K562 (cell line): ENCODE data around the gene MORF4L1. TPM values are rescaled to one million over a fixed set of nuclear protein-coding genes. Genes with fewer than 3 reads are reported as not detected.

Source experiments
- EGR1 ChIP-seq: fragments of 450-650 bp; conservative IDR thresholded peaks from 2 replicates; pipeline ENCODE4 v1.6.1; 2017; ENCODE audit warnings: mild to moderate bottlenecking
- HMG20B ChIP-seq: fragments of 250-450 bp; sonication (Bioruptor Pico); IDR thresholded peaks from 2 replicates; pipeline ENCODE4 v1.5.0; 2021; ENCODE audit warnings: mild to moderate bottlenecking
- HNRNPH1 ChIP-seq: fragments of 200-400 bp; formaldehyde crosslinking; optimal IDR thresholded peaks from 2 replicates; pipeline ENCODE3; 2017; ENCODE audit warnings: low read depth, mild to moderate bottlenecking, low read length, moderate library complexity
- HNRNPLL ChIP-seq: fragments of 200-400 bp; formaldehyde crosslinking; IDR thresholded peaks from 2 replicates; pipeline ENCODE4 v1.6.1; 2017; ENCODE audit warnings: low read length, low read depth, mild to moderate bottlenecking; ENCODE audit not compliant: poor library complexity, severe bottlenecking
- KLF10 ChIP-seq: fragments of 250-450 bp; sonication (Bioruptor Pico); IDR thresholded peaks from 2 replicates; pipeline ENCODE4 v1.6.1; 2021; ENCODE audit warnings: matching md5 sums
- KLF6 ChIP-seq: fragments of 250-450 bp; sonication (Bioruptor Pico); IDR thresholded peaks from 2 replicates; pipeline ENCODE4 v1.4.0; 2020; ENCODE audit warnings: mild to moderate bottlenecking, moderate library complexity, borderline replicate concordance
- MAFK ChIP-seq: IDR thresholded peaks from 2 replicates; pipeline ENCODE4 v1.6.1; 2011; ENCODE audit warnings: low read length, improper control_type of control experiment
- NEUROD1 ChIP-seq: fragments of 150-350 bp; IDR thresholded peaks from 2 replicates; pipeline ENCODE4 v1.6.1; 2014; ENCODE audit warnings: borderline replicate concordance, low read length, low read depth; ENCODE audit not compliant: partially characterized antibody
- NFYB ChIP-seq: IDR thresholded peaks from 2 replicates; pipeline ENCODE4 v1.6.1; 2011; ENCODE audit warnings: mild to moderate bottlenecking, moderate library complexity; ENCODE audit not compliant: insufficient read length; ENCODE audit errors: extremely low read depth
- PML ChIP-seq: IDR thresholded peaks from 2 replicates; pipeline ENCODE4 v1.6.1; 2012; ENCODE audit warnings: low read length, inconsistent platforms
- RBM17 ChIP-seq: fragments of 200-400 bp; formaldehyde crosslinking; IDR thresholded peaks from 2 replicates; pipeline ENCODE4 v1.6.1; 2017; ENCODE audit warnings: low read depth, mild to moderate bottlenecking, low read length, borderline replicate concordance
- RBM25 ChIP-seq: fragments of 200-400 bp; formaldehyde crosslinking; IDR thresholded peaks from 2 replicates; pipeline ENCODE4 v1.6.1; 2018; ENCODE audit warnings: low read length, low read depth, moderate library complexity; ENCODE audit not compliant: severe bottlenecking
- SMAD1 ChIP-seq: fragments of 150-350 bp; IDR thresholded peaks from 2 replicates; pipeline ENCODE4 v1.6.1; 2014; ENCODE audit warnings: low read length, low read depth; ENCODE audit not compliant: partially characterized antibody
- ZNF445 ChIP-seq: fragments of 250-450 bp; sonication (Bioruptor Pico); IDR thresholded peaks from 2 replicates; pipeline ENCODE4 v1.4.0; 2020; ENCODE audit warnings: low read depth, mild to moderate bottlenecking, moderate library complexity
- ZNF77 ChIP-seq: fragments of 250-450 bp; sonication (Bioruptor Pico); IDR thresholded peaks from 2 replicates; pipeline ENCODE4 v1.5.0; 2020
- polyA plus RNA-seq, 8 experiments: library from polyadenylated mRNA; depleted of rRNA in 4 of 8; stranded (reverse) in 5 of 8; unstranded in 3 of 8; fragments of >200 nt; fragmentation: Nextera tagmentation in 2 of 8; fragmentation: Illumina TruSeq in 1 of 8; extraction: Ambion mirVana in 2 of 8; extraction: Trizol in 1 of 8; gene quantifications; 2 replicates each; pipeline versions ENCODE4 v1.2.1 to v1.2.3, GENCODE V29; 2011 to 2014; ENCODE audit warnings: inconsistent platforms in 1 of 8, missing spikeins in 1 of 8
- total RNA-seq, 7 experiments: library from RNA; depleted of rRNA in 6 of 7; stranded (reverse); fragments of >200 nt in 6 of 7; fragmentation: Illumina TruSeq in 2 of 7; extraction: Trizol in 2 of 7; gene quantifications; 2 replicates each; pipeline versions ENCODE4 v1.2.1 to v1.2.3, GENCODE V29; 2011 to 2021; ENCODE audit warnings: low replicate concordance in 1 of 7
- TF ChIP-seq, protein P1 (sequence below): fragments of 450-650 bp; IDR thresholded peaks from 2 replicates; pipeline ENCODE4 v1.6.1; 2016; ENCODE audit warnings: antibody characterized with exemption
- TF ChIP-seq, protein P2 (sequence below), 2 experiments: fragments of 450-650 bp; IDR thresholded peaks; 2 replicates each; pipeline ENCODE4 v1.6.1; 2016; ENCODE audit warnings: mild to moderate bottlenecking in 2 of 2, borderline replicate concordance in 1 of 2, low read depth in 1 of 2, moderate library complexity in 1 of 2
- TF ChIP-seq, protein P3 (sequence below): sonication (generic); formaldehyde crosslinking; IDR thresholded peaks from 2 replicates; pipeline ENCODE4 v1.9.0; 2022; ENCODE audit warnings: mild to moderate bottlenecking, missing genetic modification reagents

MORF4L1 gene
- total and polyA plus RNA-seq, 9 of the 15 experiments (the other 6 are each of a cell fraction or from before 2014, with no cell fraction given): 127 to 615 (median 281) TPM

DNA sequence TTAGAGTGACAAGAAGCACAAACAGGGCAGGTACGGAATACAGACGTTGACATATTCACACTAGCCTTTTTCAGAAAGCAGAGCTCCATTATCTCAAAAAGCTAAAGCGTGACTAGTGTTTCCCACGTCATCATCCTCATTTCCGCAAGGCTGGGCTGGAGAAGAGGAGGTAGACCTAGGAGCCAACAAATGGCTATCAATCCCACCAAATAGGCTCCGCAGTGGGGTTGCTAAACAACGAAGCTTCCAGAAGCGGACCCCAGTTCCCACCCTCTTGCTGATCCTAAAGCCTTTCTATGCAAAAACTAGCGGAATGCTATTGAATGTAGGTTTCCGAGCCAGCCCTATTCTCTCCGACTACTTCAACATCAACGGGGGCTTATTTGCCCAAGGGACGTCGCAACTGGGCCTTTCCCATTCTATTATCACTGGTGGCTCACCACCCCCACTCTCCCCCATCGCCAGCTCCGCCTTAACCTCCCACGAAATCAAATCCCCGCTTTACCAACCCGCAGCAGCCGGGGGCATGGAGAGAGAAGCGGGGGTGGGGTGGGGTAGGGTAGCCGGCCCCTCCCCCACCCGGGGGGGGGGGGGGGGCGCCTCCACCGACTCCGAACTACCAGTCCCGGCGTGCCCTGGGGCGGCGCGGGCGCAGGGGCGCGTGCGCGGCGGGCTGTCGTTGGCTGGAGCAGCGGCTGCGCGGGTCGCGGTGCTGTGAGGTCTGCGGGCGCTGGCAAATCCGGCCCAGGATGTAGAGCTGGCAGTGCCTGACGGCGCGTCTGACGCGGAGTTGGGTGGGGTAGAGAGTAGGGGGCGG lies at the start of gene MORF4L1 (continued):
- TF ChIP-seq HNRNPLL: peak; percentile 24
- TF ChIP-seq RBM25: peak; percentile 78
- TF ChIP-seq EGR1: peak; percentile 37
- no peak for TF ChIP-seq HNRNPH1
- no peak for TF ChIP-seq HMG20B
- no peak for TF ChIP-seq RBM17
- no peak for TF ChIP-seq KLF10
- no peak for TF ChIP-seq ZNF77 (CRISPR knock-in tag)
- peak; percentile 19 for TF ChIP-seq NEUROD1
- TF ChIP-seq, protein P1, sequence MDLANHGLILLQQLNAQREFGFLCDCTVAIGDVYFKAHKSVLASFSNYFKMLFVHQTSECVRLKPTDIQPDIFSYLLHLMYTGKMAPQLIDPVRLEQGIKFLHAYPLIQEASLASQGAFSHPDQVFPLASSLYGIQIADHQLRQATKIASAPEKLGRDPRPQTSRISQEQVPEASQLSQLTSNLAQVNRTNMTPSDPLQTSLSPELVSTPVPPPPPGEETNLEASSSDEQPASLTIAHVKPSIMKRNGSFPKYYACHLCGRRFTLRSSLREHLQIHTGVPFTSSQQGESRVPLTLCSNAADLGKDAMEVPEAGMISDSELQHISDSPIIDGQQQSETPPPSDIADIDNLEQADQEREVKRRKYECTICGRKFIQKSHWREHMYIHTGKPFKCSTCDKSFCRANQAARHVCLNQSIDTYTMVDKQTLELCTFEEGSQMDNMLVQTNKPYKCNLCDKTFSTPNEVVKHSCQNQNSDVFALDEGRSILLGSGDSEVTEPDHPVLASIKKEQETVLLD: no peak
- TF ChIP-seq NFYB: peak; percentile 23
- no peak for TF ChIP-seq ZNF445 (CRISPR knock-in tag)
- TF ChIP-seq MAFK: peak; percentile 1; the same call in 1 of the 2 replicates
- TF ChIP-seq, protein P2, sequence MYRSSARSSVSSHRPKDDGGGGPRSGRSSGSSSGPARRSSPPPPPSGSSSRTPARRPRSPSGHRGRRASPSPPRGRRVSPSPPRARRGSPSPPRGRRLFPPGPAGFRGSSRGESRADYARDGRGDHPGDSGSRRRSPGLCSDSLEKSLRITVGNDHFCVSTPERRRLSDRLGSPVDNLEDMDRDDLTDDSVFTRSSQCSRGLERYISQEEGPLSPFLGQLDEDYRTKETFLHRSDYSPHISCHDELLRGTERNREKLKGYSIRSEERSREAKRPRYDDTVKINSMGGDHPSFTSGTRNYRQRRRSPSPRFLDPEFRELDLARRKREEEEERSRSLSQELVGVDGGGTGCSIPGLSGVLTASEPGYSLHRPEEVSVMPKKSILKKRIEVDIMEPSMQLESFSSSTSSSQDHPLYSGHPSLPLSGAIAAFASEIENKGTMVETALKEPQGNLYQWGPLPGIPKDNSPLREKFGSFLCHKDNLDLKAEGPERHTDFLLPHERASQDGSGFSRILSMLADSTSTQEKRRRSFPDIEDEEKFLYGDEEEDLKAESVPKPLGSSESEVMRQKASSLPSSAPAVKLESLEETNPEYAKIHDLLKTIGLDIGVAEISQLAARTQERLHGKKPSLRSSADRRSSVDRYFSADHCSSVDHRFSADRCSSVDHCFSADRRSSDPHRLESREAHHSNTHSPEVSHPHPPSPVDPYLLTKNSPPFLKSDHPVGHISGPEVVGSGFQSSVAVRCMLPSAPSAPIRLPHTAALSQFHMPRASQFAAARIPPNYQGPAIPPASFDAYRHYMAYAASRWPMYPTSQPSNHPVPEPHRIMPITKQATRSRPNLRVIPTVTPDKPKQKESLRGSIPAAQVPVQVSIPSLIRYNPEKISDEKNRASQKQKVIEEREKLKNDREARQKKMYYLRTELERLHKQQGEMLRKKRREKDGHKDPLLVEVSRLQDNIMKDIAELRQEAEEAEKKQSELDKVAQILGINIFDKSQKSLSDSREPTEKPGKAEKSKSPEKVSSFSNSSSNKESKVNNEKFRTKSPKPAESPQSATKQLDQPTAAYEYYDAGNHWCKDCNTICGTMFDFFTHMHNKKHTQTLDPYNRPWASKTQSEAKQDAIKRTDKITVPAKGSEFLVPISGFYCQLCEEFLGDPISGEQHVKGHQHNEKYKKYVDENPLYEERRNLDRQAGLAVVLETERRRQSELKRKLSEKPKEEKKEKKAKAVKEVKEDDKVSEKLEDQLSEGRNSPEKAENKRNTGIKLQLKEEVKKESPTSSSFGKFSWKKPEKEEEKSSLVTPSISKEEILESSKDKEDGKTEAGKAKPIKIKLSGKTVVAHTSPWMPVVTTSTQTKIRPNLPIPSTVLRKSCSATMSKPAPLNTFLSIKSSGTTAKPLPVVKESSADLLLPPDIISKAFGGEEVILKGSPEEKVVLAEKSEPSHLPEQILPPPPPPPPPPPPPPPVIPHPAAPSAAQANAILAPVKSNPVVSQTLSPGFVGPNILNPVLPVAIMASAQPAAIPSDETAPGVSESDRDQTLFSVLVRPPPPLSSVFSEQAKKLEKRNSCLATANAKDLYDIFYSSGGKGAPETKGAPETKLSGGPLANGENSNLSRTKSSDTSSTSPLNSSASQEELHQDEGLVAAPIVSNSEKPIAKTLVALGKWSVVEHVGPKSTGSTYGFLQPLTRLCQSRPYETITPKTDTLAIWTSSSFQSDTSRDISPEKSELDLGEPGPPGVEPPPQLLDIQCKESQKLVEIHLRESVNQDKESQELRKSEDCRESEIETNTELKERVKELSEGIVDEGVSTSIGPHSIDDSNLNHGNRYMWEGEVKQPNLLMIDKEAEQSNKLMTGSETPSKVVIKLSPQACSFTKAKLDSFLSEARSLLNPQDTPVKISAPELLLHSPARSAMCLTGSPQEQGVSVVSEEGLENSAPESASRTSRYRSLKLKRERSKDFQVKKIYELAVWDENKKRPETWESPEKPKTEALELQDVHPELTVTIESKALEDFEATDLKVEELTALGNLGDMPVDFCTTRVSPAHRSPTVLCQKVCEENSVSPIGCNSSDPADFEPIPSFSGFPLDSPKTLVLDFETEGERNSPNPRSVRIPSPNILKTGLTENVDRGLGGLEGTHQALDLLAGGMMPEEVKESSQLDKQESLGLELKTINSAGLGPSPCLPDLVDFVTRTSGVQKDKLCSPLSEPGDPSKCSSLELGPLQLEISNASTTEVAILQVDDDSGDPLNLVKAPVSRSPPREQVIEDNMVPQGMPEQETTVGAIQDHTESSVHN (IDR thresholded peaks at IDR 0.05; ENCODE audit: borderline replicate concordance in 1 of 2, low read depth in 1 of 2): no peak
- TF ChIP-seq, protein P3, sequence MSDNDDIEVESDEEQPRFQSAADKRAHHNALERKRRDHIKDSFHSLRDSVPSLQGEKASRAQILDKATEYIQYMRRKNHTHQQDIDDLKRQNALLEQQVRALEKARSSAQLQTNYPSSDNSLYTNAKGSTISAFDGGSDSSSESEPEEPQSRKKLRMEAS (CRISPR knock-in tag): no peak
- TF ChIP-seq PML: no peak
- no peak for TF ChIP-seq KLF6
- no peak for TF ChIP-seq SMAD1
